GM21717 (cell line): Measurements from ENCODE around the gene NR6A1.

Experiments used
- ATAC-seq: cut with Tn5 transposase; IDR thresholded peaks from one replicate; pipeline ENCODE4 v1.9.1; 2021; ENCODE audit warnings: mild to moderate bottlenecking, moderate library complexity; ENCODE audit not compliant: unreplicated experiment

NR6A1 gene

DNA sequence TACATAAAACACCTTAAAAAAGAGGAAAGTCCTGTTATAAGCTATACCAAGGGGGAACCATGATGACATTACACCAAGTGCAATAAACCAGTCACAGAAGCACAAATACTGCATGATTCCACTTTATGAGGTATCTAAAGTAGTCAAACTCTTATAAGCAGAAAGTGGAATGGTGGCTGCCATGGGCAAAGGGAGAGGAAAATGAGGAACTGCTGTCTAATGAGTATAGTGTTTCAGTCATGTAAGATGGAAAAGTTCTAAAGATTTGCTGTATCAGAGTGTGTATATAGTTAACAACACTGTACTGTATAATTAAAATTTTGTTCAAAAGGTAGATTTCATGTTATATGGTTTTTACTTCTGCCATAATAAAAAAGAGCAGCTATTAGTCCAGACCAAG, 229.3 kb downstream of the NR6A1 start:
- no peak for ATAC-seq

DNA sequence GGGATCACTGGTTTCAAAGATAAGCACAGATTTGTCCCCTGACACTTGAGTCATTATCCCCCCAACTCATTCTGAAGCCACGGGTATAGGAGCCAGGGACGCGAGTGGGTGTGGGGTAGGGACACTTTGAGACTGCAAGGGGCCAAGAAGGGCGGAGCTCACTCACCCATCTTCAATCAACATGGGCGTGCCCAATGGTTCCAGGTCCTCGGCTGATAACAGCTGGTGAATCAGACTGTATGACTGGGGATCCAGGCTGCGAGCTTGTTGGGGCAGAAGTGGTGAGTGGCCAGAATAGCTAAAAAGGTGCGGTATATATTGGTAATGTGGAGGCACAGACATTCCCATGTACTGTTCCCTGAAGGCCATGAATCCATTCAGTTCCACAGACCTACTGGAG, 233.2 kb downstream of the NR6A1 start:
- ATAC-seq = no peak

DNA sequence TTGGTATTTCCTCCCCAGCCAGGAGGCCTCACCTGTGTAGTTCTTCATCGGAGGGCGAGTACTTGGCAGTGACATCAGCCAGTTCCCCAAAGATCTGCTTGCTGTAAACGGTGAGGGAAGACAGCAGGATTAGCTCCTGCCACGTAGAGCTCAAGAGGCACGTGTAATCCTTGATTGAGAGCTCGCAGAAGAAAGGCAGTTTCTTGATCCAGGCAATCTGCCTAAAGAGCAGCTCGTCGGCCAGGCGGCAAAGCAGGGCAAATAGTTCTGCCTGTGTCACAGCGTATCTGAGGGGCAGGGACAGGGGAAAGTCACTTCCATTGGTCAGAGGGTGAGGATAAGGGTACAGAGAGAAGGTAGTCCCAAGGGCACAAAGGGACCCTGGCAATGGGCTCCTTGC, 235.3 kb downstream of the NR6A1 start:
- ATAC-seq = no peak

DNA sequence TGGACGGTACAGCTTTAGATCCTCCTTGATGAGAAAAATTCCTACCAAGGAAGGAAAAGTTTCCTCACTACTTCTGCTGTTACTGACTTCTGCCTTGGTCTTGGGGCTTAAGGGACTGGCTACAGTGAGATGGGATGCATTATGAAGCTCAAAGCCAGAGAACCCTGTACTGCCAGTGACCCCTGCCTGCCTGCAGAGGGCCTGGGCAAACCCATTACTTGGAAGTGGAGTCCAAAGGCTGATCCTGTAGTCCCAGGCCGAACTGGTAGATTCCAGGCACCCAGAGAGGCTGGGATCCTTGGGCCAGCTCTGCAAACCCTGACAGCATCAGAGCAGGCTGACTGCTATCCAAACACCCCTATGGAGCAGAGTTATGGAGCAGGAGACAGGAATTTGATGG, 238.2 kb downstream of the NR6A1 start:
- ATAC-seq = no peak

DNA sequence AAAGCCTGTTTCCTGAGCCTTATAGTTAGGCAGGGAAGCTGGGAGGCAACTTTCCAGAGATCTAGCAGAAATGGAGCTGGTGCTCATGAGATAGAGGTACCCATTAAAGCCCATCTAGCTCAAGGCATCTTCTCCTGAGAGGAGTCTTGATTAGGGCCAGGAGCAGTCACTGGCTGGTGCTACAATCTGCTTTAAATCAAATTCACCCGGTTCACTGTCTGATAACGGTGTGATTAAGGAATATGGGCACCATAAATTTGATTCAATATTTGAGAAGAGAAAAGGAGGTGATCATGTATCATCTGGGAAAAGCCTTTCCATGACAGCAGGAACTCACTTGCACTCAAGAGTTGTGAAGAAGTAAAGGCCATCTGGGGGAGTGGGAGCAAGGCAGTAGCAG, 240.0 kb downstream of the NR6A1 start:
- ATAC-seq = no peak

DNA sequence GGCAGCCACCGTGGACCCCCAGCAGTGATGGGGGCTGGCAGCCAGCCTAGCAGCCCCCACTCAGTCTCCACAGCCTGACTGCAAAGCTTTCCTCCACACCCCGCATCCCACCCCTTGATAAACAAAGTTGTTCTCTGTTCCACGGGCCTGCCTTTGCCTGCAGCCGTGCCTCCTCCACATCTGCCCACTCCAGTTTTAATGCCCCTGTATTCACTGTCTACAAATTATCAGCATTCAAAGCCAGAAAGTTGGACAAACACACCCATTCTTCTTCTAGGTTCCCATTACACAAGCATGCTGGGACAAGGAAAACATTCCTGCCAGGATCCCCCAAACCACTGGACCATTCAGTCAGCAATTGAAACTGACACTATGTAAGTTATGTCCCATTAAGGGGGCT, 240.9 kb downstream of the NR6A1 start:
- ATAC-seq = no peak

DNA sequence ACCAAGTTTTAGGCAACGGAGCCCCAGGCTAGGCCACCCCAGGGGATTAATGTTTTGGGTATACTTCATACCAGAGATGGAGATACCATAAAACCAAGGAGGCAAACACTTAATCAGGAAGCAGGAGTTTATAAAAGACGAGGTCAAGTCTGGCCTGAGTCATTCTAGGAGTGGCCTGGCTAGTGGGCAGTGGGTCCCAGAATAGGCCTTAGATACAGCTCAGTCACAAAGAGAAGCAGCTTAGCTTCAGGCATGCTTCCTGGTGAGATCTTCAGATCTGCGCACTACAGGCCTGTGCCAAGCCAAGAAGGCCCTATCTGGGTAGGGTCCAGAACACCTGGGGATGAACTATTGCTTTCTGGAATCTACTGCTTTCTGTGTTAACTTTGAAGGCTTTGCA, 243.3 kb downstream of the NR6A1 start:
- no peak for ATAC-seq

DNA sequence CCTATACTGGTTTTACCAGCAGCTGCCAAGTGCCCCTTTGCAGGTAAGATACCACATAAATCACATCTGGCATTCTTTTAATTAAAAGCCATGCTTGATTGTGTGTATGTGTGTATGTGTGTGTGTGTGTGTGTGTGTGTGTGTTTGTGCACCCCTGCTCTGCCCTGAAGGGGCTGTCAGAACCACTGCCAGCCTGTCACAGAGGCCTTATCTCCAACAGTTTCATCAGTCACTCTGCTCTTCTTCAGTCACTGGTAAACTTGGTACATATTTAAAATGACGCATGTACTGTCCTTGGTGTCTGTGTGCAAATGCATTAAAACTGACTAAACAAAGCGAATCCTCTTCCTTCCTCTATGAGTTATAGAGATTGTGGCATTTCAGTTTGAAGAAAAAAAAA, 244.9 kb downstream of the NR6A1 start:
- no peak for ATAC-seq

DNA sequence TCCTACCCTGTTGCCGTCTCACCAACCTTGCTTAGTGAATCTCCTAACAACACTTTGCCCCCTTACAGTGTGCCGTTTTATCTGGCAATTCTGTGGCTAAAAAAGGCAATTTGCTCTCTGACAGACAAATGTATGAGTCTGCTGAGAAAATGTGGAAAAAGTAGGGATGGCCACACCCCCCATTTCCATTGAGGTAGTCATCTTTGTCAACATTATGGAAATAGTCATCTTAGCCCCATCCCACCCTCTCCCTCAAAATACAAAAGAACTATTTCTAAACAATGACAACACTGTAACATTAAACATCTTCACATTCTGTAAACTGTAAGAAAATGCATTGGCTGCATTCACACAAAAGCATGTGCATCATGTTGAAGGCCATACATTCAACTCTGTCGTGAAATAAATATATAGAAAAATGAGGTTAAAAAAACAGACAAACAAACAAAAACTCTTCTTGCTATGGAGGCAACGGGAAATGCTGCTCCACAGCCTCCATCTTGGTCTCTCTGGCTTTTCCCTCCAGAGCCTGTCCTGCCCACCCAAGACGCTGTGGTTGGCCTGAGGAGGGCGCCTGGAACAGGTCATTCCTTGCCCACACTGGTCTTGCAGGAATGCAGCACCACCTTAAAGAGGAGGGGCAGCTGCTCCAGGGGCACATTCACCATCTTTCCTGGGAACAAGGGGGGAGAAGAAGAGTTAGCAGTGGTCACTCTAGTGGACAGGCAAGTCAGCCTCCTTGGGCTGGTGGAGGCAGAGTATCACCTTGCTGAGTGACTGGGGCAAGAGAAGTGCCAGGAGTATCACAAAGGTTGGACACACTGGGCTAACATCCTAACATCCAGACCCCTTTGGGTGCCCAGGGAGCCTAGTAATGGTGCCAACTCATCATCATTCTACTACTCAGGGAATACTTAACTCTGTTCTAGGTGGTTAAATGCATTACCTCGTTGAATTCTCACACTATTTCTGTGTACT, 248.7 kb downstream of the NR6A1 start:
- ATAC-seq = no peak

DNA sequence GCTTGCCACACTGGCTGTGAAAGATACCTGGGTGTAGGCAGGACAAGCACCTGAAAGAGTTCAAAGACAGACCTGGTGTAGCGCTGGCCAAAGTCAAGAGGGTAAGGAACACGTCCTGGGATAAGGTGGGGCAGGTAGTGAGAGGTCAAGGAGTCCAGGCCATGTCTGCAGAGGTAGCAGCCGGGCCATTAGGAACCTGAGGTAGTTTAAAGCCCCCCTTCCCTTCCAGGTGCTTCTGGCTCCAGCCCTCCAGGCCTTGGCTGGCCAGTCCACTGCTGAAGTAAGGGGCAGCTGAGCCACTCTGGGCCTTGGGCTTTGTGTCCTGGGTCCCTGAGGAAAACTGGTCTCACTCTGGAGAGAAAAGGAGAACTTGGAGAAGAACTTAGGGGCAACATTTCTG, 250.0 kb downstream of the NR6A1 start:
- ATAC-seq = no peak

DNA sequence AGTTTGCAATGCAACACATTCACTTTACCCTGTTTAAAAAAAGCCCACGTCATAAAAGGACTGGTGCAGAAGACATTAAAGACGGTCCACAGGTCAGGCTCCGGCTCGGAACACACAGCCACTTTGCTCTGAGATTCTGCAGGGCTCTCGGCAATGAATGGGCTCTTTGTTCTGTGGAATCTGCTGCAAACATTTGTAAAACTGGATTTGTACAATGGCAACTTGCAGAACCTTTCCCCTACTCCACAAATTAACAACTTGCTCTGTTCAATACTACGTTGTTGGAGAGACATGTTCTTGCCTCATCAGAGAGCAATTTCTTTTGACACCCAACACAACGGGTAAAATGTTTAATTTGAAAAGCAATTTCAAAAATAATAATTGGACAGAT, 250.9 kb downstream of the NR6A1 start:
- no peak for ATAC-seq

DNA sequence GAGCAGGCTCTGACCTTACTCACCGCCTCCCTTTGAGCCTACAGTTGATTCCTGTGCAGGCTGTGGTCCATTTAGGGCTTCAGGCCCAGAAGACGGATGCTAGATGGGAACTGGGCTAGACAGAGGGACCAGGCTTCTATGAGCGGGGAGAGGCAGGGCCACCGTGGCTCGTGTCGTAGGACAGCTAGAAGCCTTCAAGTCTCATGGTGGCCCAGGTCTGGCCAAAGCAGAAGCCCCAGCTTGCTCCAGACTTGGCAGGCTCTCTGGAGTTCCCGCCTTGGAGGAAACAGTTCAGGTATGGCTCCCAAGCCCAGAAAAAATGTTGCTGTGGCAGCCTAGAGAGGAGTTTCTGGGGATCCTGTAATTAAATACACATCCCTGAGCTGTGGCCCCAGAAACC, 253.0 kb downstream of the NR6A1 start:
- ATAC-seq = no peak

DNA sequence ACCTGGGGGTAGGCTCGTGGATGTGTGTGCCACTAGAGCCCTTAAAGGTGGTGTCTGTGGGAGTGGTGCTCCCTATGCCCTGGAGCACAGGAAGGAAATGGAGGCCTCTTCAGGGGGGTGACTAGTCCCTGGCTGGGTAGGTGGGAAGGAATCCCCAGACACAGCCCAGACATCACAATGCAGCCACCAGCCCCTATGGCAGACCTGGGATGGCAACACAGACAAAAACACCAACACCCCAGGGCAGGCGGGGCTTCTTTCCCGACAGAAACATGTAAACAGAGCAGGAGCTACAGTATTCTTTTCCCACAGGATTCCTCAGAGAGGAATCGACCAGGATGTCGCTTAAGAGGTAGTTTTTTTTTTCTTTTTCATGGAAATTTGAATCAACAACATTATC, 253.5 kb downstream of the NR6A1 start:
- ATAC-seq = no peak

DNA sequence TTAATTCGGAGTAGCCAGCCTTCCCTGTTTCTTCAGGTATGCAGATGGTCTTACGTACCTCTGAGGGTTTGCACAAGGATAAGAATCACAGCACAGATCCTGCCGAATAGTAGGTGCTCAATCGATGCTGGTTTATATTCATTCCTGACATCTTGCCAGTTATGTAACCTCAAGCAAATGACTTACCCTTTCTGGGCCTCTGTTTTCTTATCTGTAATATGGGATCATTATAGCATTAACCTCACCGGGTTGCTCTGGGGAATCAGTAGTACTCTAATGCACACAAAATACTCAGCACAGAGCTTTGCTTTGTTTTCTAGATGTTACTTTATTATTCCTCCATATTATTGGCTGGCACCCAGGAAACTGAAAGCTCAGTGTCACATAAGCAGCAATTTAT, 256.2 kb downstream of the NR6A1 start:
- no peak for ATAC-seq

DNA sequence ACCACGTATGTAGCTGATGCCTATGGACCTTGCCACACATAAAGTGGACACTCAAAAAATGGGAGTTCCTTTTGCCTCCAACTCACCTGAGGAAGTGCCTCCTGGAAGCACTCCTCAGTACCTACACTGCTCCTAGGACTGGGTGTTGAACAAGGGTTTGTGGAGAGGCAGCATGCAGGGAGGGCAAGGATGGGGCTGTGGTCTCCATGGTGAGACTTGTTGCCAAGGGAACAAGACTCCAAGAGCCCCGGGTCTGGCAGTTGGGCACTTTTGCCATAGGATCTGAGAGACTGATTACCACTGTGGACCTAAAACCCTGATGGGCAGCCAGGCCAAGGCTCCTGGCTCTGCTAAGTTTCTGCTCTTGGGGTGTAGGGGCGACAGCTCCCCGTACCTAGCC, 257.0 kb downstream of the NR6A1 start:
- ATAC-seq = no peak

DNA sequence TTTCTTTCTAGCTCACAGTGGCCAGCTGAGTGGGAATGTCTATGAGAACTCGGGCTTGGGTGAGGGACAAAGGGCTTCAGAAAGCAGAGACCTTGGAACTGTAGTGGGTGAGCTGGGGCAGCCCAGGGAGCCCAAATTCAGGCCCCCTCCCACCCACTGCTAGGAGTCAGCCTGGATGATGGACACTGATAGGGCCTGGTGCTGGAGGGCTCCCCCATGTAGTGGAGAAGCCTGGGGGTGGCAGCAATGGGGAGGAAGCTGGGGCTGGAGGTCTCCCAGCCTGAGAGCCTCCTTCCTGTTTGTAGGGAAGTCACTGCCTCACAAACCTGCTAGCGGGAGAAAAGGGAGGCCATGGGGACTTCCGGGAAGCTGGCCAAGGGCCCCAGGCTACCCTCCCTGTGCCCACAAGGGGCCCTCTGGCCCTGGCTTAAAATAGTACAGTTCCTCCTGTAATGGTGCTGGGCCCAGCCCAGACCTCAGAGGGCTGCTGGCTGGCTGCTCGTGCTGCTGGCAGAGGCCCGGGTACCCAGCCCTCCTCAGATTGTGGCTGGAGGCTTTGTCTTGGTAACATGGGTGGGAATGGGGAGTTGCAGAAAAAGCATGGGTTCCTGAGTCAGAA, 257.6 kb downstream of the NR6A1 start:
- ATAC-seq = no peak

DNA sequence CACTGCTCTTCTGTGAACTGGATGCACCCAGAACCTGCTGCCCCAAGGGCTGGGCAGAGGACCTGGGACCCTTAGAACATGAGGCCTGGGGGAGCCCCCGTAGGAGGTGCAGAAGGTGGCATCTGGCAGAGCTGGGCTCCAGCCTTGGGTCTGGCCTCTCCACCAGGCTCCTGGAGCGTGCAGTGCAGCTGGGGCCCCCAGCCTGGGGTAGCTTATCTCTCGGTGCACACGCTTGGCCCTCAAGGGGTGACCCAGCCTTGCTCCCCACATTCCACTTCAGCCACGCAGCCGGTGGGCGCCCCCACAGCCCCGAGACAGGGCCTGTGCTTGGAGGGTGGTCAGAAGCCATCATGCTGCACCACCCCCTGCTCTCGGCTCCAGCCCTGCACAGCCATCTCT, 258.3 kb downstream of the NR6A1 start:
- ATAC-seq = no peak

DNA sequence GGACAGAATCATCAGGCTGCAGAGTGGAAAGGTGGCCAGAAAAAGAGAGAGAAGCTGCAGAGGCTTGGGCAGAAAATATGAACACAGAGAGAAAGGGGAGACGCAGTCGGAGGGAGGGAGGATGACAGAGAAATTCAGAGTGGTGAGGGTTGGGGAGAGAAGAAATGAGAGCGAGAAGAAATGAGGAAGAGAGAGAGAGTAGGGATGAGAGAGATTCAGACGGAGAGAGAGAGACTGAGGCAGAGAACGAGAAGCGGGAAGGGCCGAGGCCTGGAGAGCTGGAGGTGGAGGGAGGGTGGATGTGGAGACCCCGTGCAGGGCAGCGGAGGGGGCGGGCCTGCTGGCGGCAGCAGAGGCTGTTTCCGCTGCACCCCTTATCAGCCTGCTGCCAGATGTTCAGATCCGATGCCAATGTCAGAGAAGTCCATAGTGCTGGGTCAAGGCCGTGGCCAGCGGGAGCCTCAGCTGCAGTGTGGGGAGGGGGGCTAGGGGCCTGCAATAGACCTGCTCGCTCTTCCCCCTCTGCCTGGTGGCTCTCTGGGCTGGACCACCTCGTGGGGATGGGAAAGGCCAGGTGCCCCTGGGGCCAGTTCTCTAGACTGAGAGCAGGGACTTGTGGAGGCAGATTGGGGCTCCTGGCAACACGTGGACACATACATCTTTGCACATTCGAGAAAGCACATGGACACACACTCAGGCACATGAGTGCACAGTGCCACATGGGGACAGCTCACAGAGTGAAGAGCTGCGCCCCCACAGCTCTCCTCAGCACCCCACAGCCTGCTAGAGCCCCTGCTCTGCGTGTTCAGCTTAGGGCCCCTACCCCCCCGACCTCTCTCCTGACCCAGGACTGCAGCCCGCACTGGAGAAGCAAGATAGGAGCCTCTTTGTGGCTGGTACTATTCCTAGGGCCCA, 259.0 kb downstream of the NR6A1 start:
- ATAC-seq = no peak

DNA sequence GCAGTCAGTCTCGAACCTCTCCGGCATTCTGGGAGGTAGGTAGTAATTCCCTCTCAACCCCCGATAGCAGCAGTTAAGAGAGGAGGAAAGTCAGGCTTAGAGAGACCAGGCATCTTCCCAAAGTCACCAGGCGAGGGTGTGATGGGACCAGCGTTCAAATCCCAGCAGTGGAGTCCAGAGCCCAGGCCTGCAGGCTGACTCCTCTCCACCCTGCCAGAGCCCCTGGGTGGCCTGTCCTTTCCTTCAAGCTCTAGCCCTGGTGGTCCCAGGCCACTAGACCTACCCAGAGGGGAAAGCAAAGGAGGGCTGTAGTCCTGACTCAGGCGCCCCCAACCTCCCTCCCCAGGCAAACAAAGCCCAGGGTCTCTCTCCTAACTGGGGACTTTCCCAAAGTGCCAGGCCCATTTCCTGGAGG, 259.7 kb downstream of the NR6A1 start:
- ATAC-seq = no peak

DNA sequence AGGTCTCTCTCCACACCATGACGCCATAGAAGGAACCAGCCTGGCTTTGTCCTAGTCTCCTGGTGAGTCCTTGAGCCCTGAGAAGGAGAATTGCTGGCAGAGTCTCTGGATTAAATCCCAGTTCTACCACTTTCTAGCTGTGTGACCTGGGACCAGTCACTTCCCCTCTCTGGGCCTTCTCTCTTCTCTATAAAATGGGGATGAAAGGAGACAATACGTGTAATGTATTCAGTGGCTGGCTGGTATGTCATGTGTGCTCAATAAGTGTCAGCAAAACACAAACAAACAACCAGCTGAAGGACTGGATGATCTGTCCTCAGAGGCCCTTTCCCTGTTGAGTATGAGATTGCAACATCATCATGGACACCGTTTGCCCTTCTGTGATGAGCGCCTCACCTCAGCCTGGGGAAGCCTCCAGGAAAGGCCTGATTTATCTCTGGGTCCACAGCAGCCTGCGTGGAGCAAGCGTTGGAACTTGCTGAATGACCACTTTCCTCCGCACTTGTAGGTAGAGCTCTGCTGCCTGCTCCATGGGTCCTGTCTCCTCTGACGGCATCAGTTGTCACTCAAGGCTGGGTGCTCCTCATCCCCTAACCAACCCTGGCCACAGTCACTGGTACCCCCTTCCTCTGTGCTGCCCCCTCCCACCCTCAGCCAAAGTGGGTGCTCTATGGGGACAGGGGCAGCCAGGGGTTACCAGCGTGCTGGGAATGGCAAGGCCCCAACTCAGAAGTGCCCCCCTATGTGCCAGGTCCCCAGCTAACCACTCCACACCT, 260.3 kb downstream of the NR6A1 start:
- no peak for ATAC-seq
